Pulmonary artery endothelial cell (primary cell): Measurements from ENCODE around the gene FCRL2. TPM values are rescaled to one million over a fixed set of nuclear protein-coding genes. Genes with fewer than 3 reads are reported as not detected.

Experiments
- DNase-seq: peaks from one replicate; pipeline ENCODE4 v3.0.0-alpha.2; 2011; ENCODE audit warnings: low read depth, low spot score
- total RNA-seq: library from RNA; depleted of rRNA; stranded (reverse); fragments of >200 nt; gene quantifications from 2 replicates; pipeline ENCODE4 v1.2.3, GENCODE V29; 2014

The FCRL2 gene
- total RNA-seq, result not detected in 2 replicates

GRCh38 chr1:157776971-157777391, at the start of gene FCRL2:
Gene FCRL2 (minus strand): TSS chr1:157777132. CDS start chr1:157777073, 59 bp downstream.
- DNase-seq, result no peak

GRCh38 chr1:157820299-157820698, 43.4 kb upstream of the FCRL2 start:
- no peak for DNase-seq

DNA sequence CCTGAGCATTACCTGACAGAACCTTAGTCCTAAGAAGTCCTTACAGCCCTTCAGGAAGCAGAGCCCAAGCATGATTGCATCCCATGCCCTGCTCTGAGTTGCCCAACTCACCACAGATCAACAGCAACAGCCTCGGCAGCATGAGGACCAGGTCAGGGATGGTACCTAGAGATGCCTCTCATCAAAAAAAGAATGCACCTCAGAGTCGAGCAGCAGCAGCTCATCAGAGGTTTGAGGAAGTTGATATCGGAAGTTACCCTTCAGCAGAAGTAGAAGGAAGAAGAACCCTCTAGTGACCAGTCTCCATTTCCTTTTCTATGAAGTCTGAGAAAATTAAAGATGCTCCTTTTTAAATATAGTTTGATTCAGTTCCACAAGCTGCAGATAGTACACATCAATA, 43.0 kb upstream of the FCRL2 start, which contains the start of gene FCRL1:
Gene FCRL1, minus strand, starts transcription at position 225 of the 400 bp plus-strand sequence. Its CDS starts 83 bp downstream, at position 142.
- no peak for DNase-seq

GRCh38 chr1:157819215-157819614, 42.3 kb upstream of the FCRL2 start:
- DNase-seq, result no peak

- no peak for DNase-seq
Measured at GRCh38 chr1:157813269-157813668, 36.3 kb upstream of the FCRL2 start.

DNA sequence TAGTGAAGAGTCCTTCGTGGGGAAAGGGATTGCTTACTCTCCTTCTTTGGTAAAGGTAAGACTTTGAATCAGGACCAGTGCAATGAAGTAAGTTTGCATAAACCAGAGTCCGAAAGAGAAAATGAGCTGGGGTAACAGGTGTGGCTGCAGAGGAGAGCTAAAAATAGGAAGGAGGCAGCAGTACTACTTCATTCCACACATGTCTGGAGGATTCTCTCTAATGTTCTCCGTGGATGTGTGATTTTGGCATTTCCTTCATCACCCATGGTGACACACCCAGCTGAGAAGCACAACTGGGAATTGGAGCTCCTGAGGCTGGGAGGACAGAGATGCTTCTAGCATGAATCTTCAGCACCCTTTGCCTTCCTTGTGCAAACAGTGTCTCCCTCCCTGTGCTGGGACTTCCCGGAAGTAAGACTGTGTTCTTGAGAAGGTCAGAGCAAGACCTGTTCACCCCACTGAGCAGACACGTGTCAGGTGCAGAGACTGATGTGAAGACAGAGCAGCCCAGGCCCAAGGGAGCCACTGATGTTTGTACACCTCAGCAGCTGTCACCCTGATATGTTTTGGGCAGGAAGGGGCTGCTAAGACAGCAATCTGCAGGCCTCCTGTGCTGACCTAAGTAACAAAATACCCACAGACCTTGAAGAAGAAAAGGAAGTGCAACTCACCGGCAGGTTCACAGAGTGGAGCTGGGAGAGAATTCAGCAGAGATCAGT, 29.7 kb upstream of the FCRL2 start:
- DNase-seq, result no peak

- DNase-seq, result no peak
Measured at GRCh38 chr1:157803851-157804250, 26.9 kb upstream of the FCRL2 start.

- DNase-seq, result no peak
Measured at GRCh38 chr1:157799996-157800395, 23.1 kb upstream of the FCRL2 start.

GRCh38 chr1:157798211-157798610, 21.3 kb upstream of the FCRL2 start:
- no peak for DNase-seq

- no peak for DNase-seq
Measured at GRCh38 chr1:157785248-157785647, 8.3 kb upstream of the FCRL2 start.

DNA sequence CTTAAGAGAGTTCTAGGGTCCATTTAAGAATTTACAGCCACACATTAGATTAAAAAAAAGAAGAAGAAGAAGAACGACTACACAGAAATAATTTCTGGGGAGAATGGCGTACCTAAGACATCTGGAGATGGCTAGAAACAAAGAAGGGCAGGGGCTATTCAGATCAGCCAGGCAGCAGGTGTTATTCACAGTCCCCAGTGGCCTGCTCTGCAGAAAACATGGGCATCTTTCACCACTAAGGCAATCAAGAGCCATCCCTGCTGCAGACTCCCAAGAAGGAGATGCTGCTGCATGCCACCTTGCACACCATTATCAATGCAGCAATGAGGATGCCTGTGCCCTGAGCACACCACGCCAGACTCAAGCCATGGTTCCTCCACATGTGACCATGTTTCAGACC, 7.9 kb upstream of the FCRL2 start:
- DNase-seq, result no peak

- DNase-seq, result no peak
Measured at GRCh38 chr1:157782931-157783330, 6.0 kb upstream of the FCRL2 start.

GRCh38 chr1:157781048-157781447, 4.1 kb upstream of the FCRL2 start:
- no peak for DNase-seq

- no peak for DNase-seq
Measured at GRCh38 chr1:157775101-157775870, 1.6 kb downstream of the FCRL2 start.

DNA sequence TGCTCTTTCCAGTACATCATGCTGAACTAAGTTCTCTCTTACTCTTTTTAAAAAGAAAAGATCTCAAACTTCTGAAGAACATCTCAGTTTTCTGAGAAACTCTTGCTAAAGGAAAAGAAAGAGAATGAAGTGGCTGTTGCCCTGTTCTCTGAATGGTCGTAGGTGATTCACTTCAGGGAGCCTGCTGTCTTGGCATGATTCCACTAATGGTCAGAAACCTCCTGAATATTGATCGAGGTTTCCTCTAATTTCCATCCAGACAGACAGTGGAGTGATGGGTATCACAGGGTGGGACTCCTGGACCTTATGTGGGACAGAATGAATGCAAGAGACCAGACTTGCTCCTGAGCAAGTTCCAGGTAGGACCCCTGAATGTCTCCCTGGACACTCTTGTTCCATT, 2.5 kb downstream of the FCRL2 start:
- no peak for DNase-seq

DNA sequence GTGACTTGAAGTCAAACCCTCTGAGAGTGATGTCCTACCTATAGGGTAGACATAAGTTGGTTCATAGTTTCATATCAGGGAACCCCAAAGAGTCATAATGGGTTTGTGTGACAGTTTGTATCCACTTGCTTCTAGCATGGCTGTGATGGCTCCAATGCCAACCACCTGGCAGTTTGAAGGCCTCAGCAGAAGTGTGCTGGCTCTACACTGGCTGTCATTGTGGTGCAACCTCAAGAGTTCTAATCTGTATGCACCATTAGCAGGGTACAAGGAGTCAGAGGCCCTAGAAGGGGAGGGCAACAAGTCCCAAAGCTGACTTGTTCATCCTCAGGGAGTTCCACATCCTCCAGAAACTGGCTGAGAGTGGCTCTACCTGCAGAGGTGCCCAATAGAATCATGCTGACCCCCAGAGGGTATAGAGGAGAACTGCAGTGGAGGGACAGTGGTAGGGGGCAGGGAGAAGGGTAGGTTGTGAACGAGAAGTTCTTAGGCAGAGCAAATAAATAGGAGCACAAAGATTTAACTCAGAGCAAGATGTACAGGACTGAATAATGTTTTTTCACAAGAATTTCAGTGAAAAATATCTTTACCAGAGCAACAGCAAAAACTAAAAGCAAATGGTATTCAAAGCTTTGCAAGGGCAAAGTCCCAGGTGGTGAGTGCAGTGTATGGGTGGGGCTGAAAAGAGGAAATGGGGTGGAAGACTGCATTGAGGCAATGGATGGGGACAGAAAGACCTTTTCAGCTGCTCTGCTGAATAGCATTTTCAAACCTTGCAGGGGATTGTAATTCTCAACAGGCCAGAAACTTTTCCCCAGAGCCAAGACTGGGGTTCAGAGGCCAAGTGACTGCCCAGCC, 3.2 kb downstream of the FCRL2 start:
- DNase-seq, result no peak

DNA sequence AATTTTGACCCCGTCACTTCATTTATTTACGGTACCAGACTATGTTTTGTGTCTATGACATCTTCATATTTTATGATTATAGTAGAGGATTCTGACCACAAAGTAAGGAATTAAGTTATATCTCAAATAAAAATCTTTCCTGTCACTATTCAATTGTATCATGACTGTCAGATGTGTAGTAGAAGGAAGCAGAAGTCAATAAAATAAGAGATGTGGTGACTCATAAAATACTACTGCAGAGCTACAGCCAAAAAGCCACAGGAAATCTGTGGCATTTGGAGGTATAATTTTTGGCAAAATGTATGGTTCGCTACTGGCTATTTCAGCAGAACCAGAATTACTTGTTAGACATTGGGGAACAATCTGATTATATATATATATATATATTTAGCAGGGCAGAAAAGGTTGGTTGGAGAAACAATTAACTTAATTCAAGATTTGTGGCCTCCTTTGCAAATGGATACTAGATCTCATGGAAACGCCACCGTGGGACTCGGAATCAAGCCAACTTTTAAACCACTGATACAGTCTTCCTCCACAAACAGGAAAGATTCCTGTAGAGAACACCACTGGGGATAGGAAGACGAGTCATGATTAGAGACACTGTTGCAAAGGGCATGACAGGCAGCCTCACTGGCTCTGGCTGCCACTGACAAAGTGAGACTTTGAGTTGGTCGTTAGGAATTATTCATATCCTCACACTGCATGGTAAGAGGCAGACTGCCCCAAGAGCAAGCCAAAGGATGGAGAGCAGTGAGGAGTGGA, 5.1 kb downstream of the FCRL2 start:
- no peak for DNase-seq

GRCh38 chr1:157770442-157771043, 6.4 kb downstream of the FCRL2 start:
- no peak for DNase-seq

- DNase-seq, result no peak
Measured at GRCh38 chr1:157766792-157767191, 10.1 kb downstream of the FCRL2 start.

GRCh38 chr1:157758018-157758417, 18.9 kb downstream of the FCRL2 start:
- no peak for DNase-seq

GRCh38 chr1:157753611-157754010, 23.3 kb downstream of the FCRL2 start:
- DNase-seq, result no peak
